CD4-positive, alpha-beta T cell treated with Interleukin-6 at 100 ng/mL for 8 hours (primary cell): ENCODE measurements around the gene MYL1.

ENCODE experiments used
- DNase-seq: peaks from one replicate; pipeline ENCODE4 v3.0.0-alpha.2; 2020; ENCODE audit warnings: mixed read lengths, low spot score

Gene MYL1

DNA sequence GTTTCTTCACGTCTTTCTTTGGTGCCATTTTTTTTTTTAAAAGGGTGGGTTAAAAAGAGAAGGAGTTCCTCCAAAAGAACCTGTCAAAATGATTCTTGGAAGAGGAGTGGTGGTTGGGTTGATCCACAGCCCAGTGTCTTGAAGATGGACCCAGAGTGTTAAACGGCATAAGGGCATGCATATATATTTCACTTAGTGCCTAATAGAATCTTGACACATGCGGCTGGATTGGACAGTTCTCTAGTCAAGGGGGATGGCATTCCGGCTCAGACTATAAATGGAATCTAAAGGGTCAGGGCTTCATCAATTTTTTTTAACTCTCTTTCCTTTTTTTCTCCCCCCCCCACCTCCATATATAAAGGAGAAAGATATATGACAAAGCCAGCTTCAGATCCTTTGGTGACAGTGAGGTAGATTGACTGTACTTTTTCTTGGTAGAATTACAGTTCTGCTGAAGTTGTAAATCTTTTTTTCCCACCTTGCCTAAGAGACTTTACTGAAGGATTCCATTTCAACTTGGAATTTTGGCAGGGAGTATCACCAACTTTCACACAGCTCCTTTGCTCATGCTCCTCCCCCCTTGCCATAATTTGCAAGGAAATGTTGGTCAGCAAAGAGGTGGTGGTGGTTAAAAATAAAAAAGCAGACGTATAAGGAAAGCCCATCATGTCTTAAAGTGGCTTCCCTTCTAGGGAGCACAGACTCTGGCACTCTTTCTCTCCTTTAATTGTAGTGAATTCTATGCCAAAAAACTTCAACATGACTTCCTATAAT, at the start of gene MYL1:
Gene MYL1, minus strand, starts transcription at position 160 of the 774 bp plus-strand sequence. Its CDS starts 132 bp downstream, at position 28.
- DNase-seq, result no peak

DNA sequence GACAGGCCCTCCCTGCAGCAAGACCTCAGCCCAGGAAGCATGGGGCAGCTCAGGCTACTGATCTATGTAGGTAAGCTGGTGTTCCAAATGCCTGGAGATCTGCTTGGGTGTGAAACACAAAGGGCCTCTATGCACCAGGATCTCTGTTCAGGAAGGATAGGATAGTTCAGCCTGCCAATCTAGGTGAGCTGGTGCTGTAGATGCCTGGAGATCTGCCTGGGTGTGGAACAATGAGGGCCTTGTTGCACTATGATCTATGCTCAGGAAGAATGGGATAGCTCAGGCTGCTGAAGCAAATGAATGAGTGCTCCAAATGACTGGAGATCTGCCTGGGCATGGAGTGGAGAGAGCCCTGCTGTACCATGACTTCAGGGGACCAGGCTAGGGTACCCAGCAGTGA, 48.9 kb upstream of the MYL1 start:
- DNase-seq, result no peak

DNA sequence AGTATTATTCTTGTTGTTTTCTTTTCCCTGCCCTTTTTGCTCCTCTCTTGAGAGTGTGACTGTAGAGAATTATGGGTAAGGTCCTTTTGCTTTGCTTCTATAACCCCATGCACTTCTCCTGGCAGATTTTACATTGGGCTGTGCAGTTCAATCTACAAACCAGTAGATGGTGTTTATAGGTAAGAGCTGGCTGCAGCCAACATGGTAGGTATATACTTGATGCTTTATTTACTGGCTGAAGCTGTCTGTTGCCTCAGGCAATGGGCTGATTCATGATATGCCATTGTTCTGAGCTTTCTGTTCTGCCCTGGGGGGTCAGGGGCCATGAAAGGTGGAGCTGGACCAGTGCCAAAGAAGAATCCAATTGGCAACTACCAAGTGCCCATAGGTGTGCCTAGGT, 48.3 kb upstream of the MYL1 start:
- DNase-seq, result no peak

DNA sequence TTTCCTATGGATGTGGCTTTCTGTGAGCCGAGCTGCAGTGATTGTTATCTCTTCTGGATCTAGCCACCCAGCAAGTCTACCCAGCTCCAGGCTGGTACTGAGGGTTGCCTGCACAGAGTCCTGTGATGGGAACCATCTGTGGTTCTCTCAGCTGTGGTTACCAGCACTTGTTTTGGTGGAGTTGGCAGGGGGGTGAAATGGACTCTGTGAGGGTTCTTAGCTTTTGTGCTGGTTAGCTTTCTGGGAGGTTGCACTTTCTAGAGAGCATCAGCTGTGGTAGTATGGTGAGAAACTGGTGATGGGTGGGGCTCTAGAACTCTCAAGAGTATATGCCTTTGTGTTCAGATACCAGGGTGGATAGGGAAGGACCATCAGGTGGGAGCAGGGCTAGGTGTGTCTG, 45.4 kb upstream of the MYL1 start:
- no peak for DNase-seq

DNA sequence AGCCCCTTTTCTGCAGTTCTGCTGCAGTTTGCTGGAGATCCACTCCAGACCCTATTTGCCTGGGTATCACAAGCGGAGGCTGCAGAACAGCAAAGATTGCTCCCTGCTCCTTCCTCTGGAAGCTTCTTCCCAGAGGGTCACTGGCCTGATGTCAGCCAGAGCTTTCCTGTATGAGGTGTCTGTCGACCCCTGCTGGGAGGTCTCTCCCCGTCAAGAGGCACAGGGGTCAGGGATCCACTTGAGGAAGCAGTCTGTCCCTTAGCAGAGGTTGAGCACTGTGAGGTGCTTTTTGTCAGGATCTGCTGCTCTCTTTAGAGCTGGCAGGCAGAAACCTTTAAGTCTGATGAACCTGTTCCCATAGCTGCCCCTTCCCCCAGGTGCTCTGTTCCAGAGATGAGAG, 42.0 kb upstream of the MYL1 start:
- DNase-seq, result no peak

DNA sequence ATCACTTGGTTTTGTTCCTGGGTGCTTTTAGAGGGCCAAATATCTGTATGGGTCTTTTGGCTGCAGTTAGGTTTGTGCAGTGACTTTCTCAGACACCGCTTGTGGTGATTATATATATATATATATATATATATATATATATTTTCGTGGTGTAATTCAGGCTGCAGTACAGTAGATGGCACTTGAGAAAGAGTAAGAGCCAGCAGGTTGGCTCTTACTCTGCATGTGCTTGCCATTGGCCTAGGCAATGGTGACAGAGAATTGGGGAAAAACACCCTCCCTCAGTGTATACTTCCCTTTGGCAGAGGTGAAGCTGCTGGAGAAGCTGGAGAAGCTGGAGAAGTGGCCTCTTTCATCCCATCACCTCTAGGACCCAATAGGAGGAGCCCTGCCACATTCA, 22.2 kb upstream of the MYL1 start:
- DNase-seq, result no peak

DNA sequence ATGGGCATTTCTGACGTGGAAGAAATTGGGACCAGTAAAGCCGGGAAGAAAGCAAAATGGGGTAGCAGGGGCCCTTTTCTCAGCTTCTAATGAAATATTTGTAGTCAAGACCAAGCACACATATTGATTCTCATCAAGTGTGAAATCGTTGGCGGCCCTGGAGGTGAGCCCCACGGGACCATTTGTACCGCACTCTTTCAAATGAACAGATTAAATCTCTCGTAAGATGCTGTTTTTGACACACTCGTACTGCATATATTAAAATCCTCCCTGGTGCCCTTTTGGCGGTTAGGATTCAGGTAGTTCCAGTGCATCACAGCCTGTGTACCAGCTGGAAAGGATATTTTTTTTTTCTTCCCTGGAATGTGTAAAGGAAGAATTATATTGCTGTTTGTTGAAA, 9.9 kb upstream of the MYL1 start:
- no peak for DNase-seq

DNA sequence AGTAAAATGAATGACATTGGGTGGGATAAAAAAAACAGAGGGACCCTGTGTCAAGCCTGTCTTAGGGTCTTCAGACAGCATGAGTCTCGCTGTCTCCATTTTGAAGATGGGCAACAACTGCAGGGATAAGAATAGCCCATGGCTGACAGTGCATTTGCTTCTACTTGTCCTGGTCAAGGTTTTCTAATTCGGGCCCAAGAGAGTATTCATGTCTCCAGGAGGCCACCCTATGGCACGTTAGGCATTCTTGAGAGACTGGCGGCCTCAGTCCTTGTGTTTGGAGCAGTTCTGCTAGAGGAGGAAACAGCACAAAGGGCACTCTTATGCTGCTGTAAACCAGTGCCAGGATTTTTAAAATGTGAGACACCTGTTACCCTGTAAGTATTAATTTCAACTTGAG, 9.5 kb upstream of the MYL1 start:
- no peak for DNase-seq

DNA sequence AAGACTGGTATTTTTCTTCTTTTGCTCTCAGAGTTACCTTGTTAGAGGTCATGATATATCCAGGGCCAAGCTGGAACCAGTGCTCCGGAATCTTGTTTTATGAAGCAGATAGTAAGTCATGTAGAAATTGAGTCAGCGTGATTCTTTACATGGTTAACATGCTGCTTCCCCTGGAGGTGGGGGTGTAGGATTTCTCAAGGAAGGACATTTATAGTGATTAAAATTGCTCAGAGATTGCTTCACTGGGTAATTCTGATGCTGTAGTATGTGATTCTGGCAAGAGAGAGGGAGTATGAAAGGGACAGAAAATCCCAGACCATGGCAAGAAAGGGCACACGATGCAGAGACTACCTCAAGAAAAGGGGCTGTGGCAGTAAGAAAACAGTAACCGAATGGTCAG, 8.0 kb upstream of the MYL1 start:
- DNase-seq, result no peak

DNA sequence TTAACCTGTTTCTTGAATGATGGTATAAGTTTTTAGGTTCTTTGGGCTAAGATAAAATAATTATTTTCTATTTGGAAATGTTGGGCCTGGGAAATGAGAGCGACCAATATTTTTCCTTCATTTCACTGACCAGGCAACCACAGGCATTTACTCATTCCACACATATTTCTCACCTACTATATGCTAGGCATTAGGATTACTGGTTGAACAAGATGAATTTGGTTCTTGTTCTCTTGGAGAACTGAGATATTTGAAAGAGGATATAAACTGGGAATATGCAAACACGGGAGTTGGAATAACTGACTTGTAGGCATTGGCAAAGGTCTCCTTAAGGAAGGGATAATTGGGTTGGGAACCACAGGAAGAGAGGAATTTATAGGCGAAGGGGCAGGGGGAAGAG, 3.9 kb upstream of the MYL1 start:
- DNase-seq, result no peak

DNA sequence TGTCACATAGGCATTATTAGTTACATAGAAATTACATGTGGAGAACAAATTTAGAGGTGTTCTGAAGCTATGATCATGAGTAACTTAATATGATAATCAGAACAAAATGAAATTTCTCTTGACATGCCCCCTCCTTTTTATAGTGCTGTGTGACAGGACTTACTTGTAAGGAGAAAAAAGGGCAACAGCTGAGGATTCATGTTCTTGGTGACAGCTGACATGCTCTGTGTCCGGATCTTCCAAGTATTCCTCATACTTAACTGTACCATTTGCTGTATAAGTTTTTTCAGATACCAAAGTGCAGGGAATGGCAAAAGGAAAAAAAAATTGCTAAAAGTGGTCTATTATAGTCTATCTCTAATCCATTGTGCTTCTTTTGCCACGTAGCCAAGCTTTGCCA, 3.5 kb upstream of the MYL1 start:
- no peak for DNase-seq

DNA sequence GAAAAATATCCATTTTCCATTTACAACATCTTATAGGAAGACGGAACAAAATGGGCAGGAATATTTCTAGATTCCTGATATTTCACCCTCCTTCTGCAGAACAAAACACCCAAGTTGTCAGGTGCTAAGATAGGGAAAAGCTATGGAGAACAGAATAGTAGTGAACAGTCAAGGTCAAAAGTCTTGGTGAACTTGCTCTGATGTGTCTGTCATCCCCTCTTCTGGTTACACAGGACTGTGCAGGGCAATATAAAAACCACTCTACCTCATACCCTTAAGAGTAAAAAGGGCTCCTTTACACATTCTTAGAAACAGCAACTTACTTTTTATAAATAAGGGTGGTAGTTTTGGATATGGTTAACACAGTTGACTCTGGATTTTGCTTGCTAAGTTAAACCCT, 4.4 kb downstream of the MYL1 start:
- no peak for DNase-seq

DNA sequence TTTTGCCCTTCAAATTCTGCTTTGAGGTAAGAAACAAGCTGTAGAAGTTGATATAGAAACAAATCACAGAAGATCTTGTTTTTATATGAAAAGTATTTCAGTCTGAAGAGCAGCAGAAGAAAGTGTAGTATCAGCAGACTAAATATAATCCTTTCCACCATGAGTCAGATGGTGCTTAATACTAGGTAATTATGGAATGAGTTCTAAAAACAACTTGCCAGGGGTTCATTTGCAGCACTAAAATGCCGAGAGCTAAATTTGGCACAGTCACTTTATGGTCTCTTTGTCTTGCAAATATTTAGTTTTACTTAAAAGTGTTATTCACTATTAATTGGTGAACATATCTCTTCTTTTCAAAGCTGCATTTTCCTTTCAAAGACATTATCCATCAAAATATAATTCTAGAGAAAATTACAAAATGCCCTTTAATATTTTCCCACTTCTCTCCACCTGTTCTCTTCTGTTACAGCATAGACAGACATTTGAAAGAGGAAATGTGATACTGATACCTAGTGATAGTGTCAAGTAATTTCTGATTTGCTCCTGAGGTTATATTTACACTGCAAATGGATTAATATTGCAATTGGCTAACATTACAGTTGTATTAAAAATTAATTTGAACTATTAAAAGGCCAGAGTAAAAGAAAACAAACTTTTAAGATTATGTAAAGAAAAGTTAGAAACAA, 5.3 kb downstream of the MYL1 start:
- DNase-seq, result no peak

DNA sequence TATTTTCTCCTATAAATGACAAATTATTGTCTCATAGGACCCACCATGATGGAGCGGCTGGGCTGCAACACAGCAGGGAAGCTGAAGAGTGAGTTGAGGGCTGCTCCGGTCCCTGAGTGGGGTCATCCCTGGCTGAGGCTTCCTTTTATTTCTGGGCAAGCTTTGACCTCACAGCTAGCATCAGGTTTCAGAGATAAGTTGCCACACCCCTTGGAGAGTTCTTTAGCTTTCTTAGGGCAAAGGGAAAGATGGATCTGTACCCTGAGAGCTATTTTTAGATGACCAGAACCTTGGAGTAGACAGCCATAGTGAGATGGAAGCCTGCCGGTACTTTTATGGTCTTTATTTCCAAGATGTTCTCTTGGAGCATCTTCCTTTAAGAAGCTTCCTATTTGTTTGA, 11.5 kb downstream of the MYL1 start:
- DNase-seq, result no peak

DNA sequence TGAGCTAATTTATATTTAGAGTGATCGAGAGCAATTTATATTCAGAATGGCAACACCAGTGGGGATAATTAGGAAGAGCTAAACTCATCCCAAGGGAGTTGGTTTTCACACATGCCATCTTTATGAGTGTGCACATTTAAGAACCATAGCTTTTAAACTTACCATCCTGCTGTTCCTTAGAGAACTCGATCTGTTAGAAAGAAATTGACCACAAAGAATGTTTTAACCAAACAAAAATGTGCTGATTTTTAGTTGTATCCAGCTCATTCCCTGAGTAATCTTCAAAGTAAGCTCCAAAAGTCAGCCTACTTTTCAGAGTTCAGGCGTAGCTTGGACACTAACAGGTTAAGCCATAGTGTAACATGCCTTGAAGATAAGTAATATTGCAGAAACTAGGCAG, 12.6 kb downstream of the MYL1 start:
- no peak for DNase-seq

DNA sequence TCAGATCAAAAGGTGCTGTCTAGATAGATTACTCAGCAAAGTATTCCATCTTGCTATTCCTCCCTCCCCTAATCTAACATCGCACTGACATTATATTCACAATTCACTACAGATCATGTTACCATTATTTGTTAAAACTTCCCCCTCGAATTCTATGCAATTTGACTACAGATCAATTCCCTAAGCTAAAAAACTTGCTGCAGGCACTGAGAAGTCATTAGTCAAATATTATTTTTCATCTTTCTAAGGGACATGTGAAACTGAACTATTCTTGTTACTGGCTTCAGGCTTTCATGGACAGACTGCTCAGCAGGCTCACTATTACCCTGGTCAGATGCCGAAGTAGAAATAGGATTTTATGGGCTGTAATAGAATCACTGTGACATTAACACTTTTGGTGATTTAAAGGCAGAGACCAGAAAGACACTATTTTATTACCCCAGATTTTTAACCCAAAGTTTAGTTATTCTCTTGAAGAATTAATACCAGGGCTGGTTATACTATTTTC, 15.1 kb downstream of the MYL1 start:
- no peak for DNase-seq

DNA sequence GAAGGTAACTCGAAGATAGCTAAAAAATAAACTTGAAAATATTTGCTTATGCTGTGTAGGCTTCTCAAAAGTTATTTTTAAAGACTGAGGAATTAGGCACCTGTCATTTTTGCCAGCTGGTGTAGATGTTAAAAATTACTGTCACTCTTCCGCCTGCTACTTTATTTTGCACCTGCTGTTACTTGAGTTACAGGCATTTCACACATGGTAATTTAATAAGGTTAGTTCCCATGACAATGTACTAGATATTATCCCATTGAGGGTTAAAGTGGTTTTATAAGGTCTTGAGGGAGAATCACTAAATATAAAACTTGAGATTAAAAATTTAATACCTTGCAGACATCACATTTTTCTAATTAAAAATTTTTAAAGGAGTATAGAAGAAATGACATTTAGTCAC, 26.6 kb downstream of the MYL1 start:
- DNase-seq, result no peak

DNA sequence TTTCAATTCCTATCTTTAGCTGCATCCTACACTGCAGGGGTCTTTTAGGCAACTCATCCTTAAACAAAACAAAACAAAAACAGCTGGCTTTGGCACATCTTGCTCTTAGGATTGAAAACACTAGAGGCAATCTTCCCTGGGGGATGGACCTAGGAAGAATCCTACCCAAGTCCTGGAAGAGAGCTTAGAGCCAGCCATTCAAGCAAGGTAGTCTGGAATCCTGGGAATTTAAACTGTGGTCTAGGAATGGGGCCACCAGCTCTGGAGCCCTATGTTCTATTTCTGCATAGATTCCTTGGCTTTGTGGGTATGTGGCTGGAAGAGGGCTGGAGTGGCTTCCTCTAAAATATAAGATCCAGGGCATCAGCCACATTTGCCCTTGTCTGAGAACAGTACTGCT, 27.7 kb downstream of the MYL1 start:
- DNase-seq, result no peak

DNA sequence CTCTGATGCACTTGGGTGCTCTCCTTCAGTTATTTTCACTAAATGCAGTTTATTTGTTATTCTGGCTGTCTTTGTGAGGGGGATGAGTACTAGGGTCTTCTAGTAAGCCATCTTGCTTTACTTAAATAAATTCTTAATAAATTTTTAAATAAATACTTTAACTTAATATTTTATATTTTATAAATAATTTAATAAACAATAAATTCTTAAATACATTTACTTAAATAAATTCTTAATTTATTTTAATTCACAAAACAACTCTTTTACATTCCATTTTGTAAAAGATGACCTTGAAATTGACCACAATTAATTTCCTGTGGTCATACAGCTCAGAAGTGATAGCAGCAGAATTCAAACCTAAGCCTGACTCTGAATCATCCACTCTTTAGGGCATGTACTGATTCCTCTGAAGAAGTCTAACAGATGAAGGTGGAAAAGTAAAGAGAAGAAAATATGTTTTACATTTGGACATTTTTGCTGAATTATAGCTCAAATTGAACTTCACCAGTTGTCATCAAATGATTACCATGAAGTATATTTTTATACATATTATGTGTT, 28.8 kb downstream of the MYL1 start:
- no peak for DNase-seq

DNA sequence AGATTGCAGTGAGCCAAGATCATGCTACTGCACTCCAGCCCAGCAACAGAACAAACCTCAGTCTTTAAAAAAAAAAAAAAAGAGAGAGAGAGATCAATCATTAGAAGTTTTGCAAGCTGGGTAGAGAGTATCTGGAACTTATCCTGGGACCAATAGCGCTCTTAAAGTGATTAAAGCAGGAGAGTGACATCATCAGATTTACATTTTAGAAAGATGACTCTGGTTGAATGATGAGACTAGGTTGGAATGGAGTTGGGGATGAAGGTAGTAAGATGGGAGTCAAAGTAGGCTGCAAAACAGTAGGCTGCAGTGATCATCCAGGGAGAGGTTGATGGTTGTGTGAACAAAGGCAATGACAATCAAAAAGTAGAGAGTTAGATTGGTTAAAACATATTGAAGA, 37.8 kb downstream of the MYL1 start:
- no peak for DNase-seq

DNA sequence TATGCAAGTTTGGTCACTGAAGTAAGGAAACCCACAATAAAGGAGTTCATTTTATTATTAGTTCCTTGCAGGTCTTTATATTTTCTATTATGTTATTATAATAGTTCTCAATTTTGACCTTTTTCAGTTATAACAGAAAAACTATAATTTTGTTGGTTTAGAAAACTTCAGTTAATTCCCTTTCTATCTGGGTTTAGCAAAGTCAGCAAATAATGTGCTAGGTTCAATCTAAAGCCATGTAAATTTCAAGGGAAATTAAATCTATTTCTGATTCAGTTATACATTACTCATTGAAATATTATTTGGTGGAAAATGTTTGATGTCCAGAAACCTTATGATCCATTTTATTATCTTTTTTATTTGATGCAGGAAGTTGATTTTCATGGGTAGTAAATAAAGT, 43.7 kb downstream of the MYL1 start:
- DNase-seq, result no peak

DNA sequence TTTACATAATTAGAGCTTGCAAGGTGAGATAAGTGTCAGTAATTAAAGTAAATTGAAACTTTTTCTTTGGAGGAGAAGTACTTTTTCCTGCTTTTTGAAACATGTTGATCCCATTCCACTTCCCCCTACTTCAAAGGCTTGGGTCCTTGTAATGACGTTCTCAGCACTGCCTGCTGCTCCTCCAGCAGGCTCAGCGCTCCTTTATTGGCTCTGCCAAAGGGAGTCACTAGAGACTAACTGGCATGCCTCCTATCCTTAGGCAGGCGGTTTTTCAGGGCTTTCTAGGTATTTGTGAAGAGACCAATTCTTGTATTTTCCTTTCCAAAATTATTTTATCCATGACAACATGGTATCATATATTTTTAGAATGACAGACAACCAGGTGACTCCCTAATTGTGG, 45.8 kb downstream of the MYL1 start:
- no peak for DNase-seq

DNA sequence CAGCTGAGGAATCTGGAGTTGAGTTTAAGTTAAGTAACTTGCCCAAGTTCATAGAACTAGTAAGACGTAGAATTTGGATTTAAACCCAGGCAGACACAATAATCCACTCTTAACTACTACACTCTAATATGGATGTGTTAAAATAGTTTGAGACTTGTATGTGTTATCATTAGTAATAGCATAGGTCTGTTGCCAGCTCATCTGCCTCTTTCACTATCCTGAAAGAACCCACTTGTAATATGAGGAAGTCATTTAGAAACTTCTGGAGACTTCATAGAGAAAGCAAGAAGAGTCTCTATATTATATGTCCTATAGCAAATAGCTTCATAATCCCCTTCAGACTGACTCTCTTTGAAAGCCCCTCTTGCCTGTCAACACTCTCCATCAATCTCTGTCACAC, 46.7 kb downstream of the MYL1 start:
- no peak for DNase-seq
